Tibial artery (tissue), 4 donors: ENCODE data around the gene P2RY14.

Experiments
- DNase-seq, 2 donors: peaks; one replicate each; pipeline ENCODE4 v3.0.0-alpha.2; 2019
- H3K27ac ChIP-seq, 2 donors: fragments of 200-600 bp; sonication (generic) in 1 of 2; 1 replicate in 1 of 2; 2 replicates in 1 of 2; pipeline ENCODE4 v1.5.1; 2018 to 2019; ENCODE audit warnings: mild to moderate bottlenecking in 1 of 2
- H3K27me3 ChIP-seq, 2 donors: fragments of 200-600 bp; sonication (generic) in 1 of 2; one replicate each; pipeline versions ENCODE4 v1.5.1 to v1.6.0; 2016 to 2019
- H3K36me3 ChIP-seq, 3 donors: fragments of 200-600 bp; sonication (generic) in 2 of 3; one replicate each; pipeline ENCODE4 v1.5.1; 2016 to 2019; ENCODE audit warnings: mild to moderate bottlenecking in 2 of 3
- H3K4me1 ChIP-seq, 4 donors: fragments of 200-600 bp; sonication (generic) in 2 of 4; 1 replicate in 3 of 4; 2 replicates in 1 of 4; pipeline ENCODE4 v1.5.1; 2016 to 2019
- H3K4me3 ChIP-seq, 2 donors: fragments of 200-600 bp; sonication (generic) in 1 of 2; 1 replicate in 1 of 2; 2 replicates in 1 of 2; pipeline ENCODE4 v1.5.1; 2018 to 2019; ENCODE audit warnings: mild to moderate bottlenecking in 2 of 2
- H3K9me3 ChIP-seq, 3 donors: fragments of 200-600 bp; sonication (generic) in 1 of 3; one replicate each; pipeline ENCODE4 v1.5.1; 2016 to 2019
- intact Hi-C: fragments of 100-400 bp; cut with DNase I; formaldehyde crosslinking; loops from one replicate; pipeline ENCODE4 v1.15.0; 2023; ENCODE audit warnings: low total_unique reads
- TF ChIP-seq, protein P1 (sequence below), 2 experiments: fragments of 200-600 bp in 1 of 2; fragments of 450-650 bp in 1 of 2; IDR thresholded peaks; one replicate each; pipeline ENCODE4 v1.5.1; 2017 to 2019; ENCODE audit warnings: antibody characterized with exemption in 2 of 2, mild to moderate bottlenecking in 1 of 2, moderate library complexity in 1 of 2

The P2RY14 gene

DNA sequence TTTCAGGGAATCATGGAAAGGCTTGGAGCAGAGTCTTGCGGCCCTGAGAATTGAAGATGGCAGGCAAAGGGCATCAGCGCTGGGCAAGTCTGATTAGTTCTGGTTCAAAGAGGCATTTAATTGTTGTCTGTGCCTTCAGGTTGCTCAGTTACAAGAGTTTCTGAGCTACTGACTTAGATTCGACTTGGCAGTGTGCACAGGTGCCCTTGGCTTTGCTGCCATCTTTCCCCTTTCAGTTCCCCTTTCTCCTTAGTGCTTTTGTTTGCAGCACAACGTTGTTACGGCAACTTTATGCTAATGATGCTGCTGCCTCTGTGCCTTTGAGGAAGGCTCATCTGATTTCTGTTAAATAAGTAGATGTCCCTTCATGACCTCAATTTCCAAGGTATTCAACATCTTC is 12.5 kb downstream of the P2RY14 start:
- Histone ChIP-seq H3K9me3 (no peaks in the 10 kb centered on the region), H3K27me3 (no peaks in the 10 kb centered on the region), H3K36me3 (no peaks in the 10 kb centered on the region), H3K4me3 (no peak overlapping the region), H3K27ac (no peak overlapping the region), H3K4me1 (peaks cover 0 to 7% (median 1%) of the 10 kb centered on the region in 4 donors)
- intact Hi-C loops, result no loop called here
- TF ChIP-seq, protein P1, sequence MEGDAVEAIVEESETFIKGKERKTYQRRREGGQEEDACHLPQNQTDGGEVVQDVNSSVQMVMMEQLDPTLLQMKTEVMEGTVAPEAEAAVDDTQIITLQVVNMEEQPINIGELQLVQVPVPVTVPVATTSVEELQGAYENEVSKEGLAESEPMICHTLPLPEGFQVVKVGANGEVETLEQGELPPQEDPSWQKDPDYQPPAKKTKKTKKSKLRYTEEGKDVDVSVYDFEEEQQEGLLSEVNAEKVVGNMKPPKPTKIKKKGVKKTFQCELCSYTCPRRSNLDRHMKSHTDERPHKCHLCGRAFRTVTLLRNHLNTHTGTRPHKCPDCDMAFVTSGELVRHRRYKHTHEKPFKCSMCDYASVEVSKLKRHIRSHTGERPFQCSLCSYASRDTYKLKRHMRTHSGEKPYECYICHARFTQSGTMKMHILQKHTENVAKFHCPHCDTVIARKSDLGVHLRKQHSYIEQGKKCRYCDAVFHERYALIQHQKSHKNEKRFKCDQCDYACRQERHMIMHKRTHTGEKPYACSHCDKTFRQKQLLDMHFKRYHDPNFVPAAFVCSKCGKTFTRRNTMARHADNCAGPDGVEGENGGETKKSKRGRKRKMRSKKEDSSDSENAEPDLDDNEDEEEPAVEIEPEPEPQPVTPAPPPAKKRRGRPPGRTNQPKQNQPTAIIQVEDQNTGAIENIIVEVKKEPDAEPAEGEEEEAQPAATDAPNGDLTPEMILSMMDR (IDR thresholded peaks at IDR 0.05), result no peak
- no peak for DNase-seq

DNA sequence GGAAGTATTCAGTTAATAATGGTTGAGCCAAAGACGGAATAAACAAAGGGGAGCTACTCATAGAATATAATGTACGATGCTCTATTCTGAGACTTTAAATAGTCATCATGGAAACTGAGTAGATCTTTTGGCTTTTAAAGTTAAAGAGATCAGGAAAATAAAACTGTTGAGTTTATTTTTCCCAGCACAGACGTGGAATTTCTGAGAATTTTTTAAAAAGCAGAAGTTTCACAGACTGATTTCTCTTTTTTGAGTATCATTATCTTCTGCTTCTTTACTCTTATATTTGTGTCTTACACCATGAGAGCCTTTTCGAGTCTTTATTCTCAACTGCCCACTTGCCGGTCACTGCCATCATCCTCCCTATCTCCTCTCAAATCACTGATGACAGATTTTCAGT is 13.2 kb downstream of the P2RY14 start:
- TF ChIP-seq, protein P1 (IDR thresholded peaks at IDR 0.05), result no peak
- Histone ChIP-seq H3K36me3 (no peaks in the 10 kb centered on the region), H3K4me1 (peaks cover 0 to 7% (median 0%) of the 10 kb centered on the region in 4 donors), H3K9me3 (no peaks in the 10 kb centered on the region), H3K27ac (no peak overlapping the region), H3K27me3 (no peaks in the 10 kb centered on the region), H3K4me3 (no peak overlapping the region)
- no peak for DNase-seq
- intact Hi-C loops, result no loop called here

DNA sequence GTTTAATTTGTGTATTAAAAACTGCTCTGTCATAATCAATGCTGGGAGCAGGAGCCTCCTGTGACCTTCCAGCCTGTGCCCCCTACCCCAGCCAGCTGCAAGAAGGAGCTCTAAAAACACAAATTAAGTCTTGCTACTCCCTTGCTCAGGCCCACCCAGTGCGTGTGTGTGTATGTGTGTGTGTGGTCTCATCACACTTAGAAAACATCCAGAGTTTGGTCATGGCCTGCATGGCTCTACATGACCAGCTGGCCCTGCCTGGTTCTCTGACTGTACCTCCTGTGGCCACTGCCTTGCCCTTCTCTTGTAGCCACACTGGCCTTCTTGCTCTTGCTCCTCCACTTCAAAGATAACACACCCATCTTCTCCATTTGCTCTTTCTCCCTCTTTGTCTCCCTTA is 13.7 kb downstream of the P2RY14 start:
- no peak for DNase-seq
- intact Hi-C loops, result no loop called here
- no peaks in the 10 kb centered on the region for H3K9me3 ChIP-seq
- peaks cover 0 to 4% (median 0%) of the 10 kb centered on the region in 4 donors for H3K4me1 ChIP-seq
- H3K4me3 ChIP-seq, result no peak overlapping the region
- H3K27me3 ChIP-seq, result no peaks in the 10 kb centered on the region
- no peak overlapping the region for H3K27ac ChIP-seq
- H3K36me3 ChIP-seq, result no peaks in the 10 kb centered on the region
- TF ChIP-seq, protein P1 (IDR thresholded peaks at IDR 0.05), result no peak

DNA sequence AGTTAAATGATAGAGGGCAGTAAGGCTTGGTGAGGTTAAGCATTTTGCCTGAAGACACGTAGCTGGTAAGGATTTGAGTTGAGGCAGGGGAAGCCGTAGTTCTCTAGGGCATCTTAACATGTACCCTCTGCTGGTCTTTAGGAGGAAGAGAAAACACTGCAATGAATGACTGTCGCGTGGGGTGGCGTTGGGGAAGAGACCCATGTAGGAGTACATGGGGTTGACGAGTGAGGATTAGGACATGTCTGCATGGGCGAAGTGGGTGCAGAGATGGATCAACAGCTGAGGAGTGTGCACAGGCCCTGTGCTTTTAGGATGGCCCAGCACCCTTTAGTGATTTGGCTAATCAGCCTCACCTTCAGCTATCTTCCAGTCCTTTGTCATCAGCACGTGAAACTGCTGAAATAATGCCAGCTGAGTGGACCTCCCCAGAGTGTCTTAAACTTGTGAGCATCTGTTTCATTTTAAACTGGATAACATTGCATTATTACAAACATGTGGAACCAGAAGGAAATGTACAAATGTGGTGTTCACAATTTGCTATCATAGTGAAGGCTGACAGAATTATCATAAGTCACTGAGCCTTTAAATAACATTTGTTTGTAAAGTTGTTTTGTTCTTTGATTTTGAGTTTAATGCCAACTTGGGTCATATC is 15.3 kb downstream of the P2RY14 start:
- TF ChIP-seq, protein P1 (IDR thresholded peaks at IDR 0.05), result no peak
- Histone ChIP-seq H3K9me3 (no peaks in the 10 kb centered on the region), H3K36me3 (no peaks in the 10 kb centered on the region), H3K27me3 (no peaks in the 10 kb centered on the region), H3K4me3 (no peak overlapping the region), H3K4me1 (no peaks in the 10 kb centered on the region), H3K27ac (no peak overlapping the region)
- DNase-seq, result no peak
- intact Hi-C loops, result no loop called here

DNA sequence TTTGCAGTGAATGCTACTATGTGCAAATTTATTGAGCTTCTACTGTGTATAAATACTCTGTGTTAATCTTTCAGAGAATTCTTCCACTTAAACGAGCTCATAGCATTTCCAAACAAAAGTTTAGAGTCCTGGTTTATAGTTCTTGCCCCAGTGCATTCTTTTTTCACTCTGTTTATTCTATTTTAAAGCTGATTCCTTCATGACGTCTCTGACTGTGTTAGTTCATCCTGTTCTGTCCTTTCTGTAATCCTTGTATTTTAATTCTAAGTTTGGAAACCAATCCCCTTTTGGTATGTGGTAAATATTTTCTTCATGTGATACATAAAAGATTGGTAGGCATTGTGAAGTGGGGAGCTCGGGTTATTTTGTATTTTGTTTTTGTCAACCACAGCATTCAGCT is 18.7 kb downstream of the P2RY14 start:
- Histone ChIP-seq H3K27ac (no peak overlapping the region), H3K27me3 (no peaks in the 10 kb centered on the region), H3K36me3 (no peaks in the 10 kb centered on the region), H3K4me1 (no peaks in the 10 kb centered on the region), H3K9me3 (no peaks in the 10 kb centered on the region), H3K4me3 (no peak overlapping the region)
- no peak for DNase-seq
- intact Hi-C loops, result no loop called here
- TF ChIP-seq, protein P1 (IDR thresholded peaks at IDR 0.05), result no peak

DNA sequence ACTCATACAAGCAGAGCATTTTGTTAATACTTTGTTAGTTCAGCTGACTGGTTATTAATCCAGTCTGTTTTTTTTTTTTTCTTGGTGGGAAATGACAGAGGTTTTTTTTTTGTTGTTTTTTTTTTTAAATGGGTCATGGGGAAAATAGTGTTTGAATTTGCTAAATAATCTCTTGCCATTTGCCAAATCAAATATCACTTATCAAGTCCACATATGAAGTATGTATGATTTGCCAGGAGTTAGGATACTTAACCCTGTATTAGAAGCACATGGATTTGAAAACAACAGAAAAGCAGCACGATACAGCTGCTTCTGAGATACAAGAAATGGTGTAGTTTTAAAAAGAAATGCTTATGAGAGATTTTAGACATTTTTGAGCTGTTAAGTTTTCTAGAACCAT is 21.6 kb downstream of the P2RY14 start:
- Histone ChIP-seq H3K9me3 (no peaks in the 10 kb centered on the region), H3K4me1 (no peaks in the 10 kb centered on the region), H3K36me3 (no peaks in the 10 kb centered on the region), H3K4me3 (no peak overlapping the region), H3K27me3 (no peaks in the 10 kb centered on the region), H3K27ac (no peak overlapping the region)
- intact Hi-C loops, result no loop called here
- no peak for DNase-seq
- TF ChIP-seq, protein P1 (IDR thresholded peaks at IDR 0.05), result no peak
